ENCODE measurements around the gene TBC1D14.
"Not testable (repeated sequence)": the region's sequence is repeated elsewhere in the genome, so short reads cannot be mapped to it uniquely, and the experiment has no call there.

Gene TBC1D14

DNA sequence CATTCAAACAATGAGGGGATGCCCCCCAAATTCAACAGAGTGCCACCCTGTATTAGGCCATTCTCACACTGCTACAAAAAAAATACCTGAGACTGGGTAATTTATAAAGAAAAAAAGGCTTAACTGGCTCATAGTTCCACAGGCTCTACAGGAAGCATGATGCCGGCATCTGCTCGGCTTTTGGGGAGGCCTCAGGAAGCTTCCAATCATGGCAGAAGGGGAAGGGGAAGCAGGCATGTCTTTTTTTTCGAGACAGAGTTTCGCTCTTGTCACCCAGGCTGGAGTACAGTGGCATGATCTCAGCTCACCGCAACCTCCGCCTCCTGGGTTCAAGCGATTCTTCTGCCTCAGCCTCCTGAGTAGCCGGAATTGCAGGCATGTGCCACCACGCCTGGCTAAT, 18.7 kb upstream of the TBC1D14 start:
- DNase-seq (ENCODE audit: low read depth in 2 of 2), result not testable (repeated sequence)

DNA sequence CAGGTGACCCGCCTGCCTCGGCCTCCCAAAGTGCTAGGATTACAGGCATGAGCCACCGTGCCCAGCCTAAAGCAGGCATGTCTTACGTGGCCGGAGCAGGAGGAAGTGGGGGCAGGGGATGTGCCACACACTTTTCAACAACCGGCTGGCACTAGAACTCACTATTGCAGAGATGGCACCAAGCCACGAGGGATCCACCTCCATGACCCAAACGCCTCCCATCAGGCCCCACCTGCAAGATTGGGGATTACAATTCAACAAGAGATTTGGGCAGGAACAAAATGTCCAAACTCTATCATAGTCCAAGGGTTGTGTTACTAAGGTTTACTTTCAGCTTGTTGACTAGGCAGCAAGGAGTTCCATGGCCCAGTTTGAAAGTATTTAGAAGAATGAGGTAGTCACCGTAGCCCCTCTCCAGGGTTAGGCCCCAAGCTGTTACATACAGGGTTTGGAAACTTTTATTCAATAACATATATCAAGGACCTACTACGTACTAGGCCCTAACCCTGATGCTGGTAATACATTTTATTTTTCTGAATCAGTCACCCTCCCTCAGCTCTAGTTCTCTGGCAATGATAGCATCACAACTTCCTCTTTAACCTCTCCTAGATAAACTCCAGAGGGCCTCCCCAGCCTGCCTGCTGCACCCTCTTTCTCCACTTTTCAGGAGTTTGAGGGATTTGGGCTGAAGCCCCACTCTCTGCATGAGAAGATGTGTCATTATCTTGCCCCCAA, 18.0 kb upstream of the TBC1D14 start:
- DNase-seq (ENCODE audit: low read depth in 2 of 2), result no peak

GRCh38 chr4:6892190-6892908, 17.3 kb upstream of the TBC1D14 start:
- DNase-seq (ENCODE audit: low read depth in 2 of 2), result no peak

- DNase-seq (ENCODE audit: low read depth in 2 of 2), result no peak
These were observed 16.8 kb upstream of the TBC1D14 start for GRCh38 chr4:6892909-6893202.

- no peak for DNase-seq (ENCODE audit: low read depth in 2 of 2)
These were observed 16.1 kb upstream of the TBC1D14 start for GRCh38 chr4:6893449-6894085.

DNA sequence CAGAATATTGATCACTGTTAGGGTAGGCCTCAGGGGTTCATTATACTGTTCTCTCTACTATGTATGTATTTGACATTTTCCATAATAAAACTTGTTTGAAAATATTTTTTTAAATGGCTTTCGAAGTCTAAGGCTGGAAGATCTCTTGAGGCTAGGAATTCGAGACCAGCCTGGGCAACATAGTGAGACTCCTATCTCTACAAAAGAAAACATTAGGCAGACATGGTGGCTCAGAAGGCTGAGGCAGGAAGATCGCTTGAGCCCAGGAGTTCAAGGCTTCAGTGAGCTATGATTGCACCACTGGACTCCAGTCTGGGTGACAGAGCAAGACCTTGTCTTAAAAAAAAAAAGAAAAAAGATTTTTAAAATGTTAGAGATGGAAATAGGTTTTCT, 15.5 kb upstream of the TBC1D14 start:
- no peak for DNase-seq (ENCODE audit: low read depth in 2 of 2)

DNA sequence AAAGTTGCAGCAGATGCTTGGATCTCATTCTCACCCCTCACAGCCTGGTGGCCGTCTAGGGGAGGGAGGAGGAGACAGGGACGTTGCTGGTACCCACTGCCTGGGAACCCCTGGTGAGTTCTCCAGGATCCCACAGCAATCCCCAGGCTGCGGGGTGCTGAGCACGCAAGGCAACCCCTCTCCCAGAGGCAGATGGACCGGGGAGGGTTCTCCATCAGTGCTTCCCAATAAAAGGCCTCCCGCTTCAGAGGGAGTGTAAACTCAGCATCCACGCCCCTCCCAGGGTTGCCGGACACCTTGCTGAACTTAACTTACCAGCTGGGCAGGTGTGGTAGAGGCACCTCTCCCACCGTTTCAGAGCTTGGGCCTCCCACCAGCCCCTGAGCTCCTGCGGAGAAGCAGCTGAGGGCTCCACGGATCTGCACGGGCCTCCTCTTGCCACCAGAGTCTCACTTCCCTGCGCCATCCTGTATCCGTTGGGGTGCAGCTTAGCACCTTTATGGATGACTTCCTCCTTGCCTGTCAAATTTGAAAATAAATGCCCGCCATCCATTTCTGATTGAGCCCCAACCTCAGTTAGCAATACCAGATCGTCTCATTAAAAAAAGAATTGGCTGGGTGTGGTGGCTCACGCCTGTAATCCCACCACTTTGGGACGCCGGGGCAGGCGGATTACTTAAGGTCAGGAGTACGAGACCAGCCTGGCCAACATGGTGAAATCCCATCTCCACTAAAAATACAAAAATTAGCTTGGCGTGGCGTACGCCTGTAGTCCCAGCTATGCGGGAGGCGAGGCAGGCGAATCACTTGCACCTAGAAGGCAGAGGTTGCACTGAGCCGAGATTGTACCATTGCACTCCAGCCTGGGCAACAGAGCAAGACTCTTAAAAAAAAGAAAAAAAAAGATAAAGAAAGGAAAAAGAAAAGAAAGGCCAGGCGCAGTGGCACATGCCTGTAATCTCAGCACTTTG, 14.8 kb upstream of the TBC1D14 start:
- DNase-seq (ENCODE audit: low read depth in 2 of 2), result no peak

DNA sequence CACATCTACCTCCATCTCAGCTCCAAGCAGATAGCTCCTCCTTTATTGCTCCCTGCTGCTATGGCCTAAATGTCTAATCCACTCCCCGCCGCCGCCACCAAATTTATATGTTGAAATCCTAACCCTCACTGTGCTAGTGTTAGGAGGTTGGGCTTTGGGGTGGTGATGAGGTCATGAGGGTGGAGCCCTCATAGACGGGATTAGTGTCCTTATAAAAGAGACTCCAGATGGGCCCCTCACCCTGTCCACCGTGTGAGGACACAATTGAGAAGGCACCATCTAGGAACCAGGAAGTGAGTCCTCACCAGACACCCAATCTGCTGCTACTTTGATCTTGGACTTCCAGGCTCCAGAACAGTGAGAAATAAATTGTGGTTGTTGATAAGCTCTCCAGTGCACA, 13.6 kb upstream of the TBC1D14 start:
- DNase-seq (ENCODE audit: low read depth in 2 of 2), result no peak

DNA sequence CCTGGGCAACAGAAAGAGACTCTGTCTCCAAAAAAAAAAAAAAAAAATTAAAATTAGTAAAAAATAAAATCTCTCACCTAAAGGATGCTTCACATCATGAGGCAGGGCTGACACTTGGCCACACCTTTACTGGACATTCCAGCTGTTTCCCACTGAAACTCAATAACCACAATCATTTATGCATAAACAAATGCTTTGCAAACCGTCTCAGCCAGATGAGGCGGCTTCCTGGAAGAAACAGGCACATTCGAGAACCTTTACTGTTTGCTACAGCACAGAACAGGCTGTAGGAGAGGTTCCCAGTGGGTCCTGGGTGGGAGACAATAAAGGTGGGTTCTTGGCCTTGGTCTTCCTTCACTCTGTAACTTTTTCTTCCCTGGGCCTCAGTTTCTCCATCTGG, 10.9 kb upstream of the TBC1D14 start:
- no peak for DNase-seq (ENCODE audit: low read depth in 2 of 2)

- DNase-seq (ENCODE audit: low read depth in 2 of 2), result no peak
These were observed 9.3 kb upstream of the TBC1D14 start for GRCh38 chr4:6900181-6900812.

DNA sequence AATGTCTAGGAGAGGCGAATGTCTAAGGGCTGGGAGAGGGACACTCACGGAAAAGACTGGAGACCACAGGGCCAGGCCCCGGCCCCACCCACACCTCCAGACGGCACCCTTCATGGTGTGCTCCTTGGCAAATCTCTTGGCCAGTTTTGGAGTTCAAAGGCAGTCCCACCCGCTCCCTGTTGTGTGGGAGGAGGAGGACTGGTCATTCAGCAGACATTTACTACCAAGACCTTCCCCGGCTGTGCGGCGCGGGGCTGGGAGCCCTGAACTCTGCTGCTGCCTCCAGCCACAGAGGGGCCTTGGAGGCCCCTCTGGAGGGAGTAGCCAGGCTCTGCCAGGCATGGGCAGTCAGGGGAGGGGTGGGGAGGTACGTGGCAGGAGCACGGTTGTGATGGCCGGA, 8.7 kb upstream of the TBC1D14 start:
- DNase-seq (ENCODE audit: low read depth in 2 of 2), result no peak

GRCh38 chr4:6901669-6902317, 7.8 kb upstream of the TBC1D14 start:
- DNase-seq (ENCODE audit: low read depth in 2 of 2), result no peak

DNA sequence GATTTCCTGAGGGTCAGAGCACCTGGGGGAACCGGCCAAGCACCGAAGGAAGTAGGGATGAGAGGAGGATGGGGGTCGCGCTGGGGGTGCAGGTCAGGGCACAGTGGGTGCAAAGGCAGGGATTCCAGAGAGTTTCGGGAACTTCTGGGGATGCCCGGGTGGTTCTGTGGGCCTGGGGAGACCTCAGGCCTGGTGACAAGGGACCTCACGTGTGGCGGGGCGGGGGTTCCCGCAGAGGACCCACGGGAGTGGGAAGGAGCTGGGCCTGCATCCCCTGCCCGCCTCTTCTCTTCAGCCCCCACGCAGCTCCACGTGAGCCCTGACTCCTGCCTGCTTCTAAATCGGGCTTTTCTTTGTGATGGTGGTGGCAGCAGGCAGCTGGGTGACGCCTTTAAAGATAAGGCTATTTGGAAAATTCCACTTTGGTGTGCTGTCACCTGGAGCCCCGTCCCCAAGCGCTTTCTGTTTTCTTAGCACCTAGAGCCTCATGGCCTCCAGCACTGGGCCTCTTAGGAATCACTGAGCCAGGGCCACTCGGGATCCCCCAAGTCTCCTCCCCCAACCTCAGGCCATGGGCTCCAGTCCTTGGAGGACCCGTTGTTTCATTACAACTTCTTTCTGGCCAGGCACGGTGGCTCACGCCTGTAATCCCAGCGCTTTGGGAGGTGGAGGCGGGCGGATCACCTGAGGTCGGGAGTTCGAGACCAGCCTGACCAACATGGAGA, 7.1 kb upstream of the TBC1D14 start:
- no peak for DNase-seq (ENCODE audit: low read depth in 2 of 2)

DNA sequence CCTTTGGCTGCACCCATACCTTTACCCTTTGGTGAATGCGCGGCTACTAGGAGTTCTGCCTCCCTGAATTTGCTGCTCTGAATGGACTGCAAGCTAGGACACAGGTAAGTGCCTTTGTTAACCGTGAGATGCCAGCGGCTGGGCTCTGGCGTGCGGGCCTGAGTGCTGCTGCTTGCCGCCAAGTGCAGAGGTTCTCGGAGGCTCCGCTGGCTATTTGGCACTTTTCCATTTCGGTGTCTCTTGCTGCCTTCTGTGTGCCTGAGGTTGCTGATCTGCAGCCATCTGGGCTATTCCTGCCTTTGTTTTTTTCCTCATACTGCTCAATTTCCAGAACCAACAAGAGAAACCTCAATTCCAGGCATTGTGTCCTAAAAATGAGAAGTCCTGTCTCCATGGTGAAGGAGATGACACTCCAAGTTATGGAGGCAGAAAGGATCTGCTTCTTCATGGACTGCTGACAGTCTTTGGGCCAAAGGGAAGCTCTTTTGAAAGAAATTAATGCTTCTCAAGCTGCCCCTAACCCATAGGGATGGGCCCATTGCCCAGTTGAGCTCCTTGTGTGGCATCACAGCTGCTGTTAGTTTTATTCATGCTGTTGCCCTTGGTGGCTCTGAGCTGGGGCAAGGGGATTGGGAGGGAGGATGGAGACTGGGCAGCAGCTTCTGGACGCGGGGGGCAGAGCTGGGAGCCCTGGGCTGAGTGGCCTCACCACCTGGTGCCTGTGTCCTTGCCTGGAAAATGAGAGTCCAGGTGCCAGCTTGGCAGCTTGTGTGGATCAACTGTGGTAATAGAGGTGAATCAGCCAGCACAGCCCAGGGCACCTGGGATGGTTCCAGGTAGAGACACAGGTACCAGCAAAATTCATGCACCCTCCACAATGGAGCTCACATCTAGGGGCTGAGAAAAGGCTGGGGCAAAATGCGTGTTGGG, 3.8 kb upstream of the TBC1D14 start:
- DNase-seq (ENCODE audit: low read depth in 2 of 2), result no peak

DNA sequence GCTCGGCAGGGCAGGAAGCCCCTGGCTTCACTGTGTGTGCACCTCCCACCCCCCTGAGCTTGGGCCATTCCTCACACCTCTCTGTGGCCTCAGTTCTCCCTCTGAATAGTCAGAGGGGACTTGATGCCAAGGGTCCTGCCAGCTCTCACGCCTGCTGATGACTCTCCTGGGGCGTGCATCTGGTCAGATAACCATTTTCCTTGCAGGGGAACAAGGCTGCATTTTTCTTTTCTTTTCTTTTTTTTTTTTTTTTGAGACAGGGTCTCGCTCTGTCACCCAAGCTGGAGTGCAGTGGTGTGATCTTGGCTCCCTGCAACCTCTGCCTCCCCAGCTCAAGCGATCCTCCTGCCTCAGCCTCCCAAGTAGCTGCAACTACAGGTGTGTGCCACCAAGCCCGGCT, 3.1 kb upstream of the TBC1D14 start:
- DNase-seq (ENCODE audit: low read depth in 2 of 2), result not testable (repeated sequence)

DNA sequence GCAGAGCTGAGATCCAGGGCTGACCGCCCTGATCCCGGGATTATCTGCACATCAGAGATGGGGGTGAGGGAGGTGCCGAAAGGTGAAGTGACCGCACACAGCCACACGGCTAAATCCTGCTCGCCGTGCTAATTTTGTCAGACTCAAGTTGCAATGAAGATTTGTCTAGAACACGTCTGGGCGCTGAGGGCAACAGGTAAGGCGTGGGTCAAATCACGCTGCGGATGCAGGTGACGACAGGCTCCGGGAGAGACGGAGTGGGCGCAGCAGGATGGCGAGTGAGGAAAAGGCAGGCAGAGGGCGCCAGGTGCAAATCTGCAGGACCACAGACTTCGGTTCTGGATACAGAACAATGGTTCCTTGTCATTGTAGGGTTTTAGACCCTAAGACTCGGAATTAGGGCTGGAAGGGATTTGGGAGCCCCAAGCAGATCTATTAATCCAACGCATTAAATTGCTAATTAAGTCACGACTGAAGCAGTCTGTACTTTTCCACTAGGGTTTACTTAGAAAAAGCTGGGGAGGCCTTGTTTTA, 1.9 kb upstream of the TBC1D14 start:
- DNase-seq (ENCODE audit: low read depth in 2 of 2), result no peak

GRCh38 chr4:6908432-6909112, 1.1 kb upstream of the TBC1D14 start:
- no peak for DNase-seq (ENCODE audit: low read depth in 2 of 2)

GRCh38 chr4:6909970-6910339, 329 bp downstream of the TBC1D14 start:
- no peak for DNase-seq (ENCODE audit: low read depth in 2 of 2)
